HCT116 (cell line): ENCODE data around the gene CDC42EP2. TPM values are rescaled to one million over a fixed set of nuclear protein-coding genes. Genes with fewer than 3 reads are reported as not detected.

Experiments
- ATAC-seq: fragments of 200-7000 bp; cut with Tn5 transposase; 2 replicates; pipeline ENCODE4 v1.9.1; 2020; ENCODE audit warnings: mild to moderate bottlenecking, moderate library complexity
- BruUV-seq: library from RNA; stranded (reverse); fragments of 400-500 nt; replicated peaks from 2 replicates; lab custom pipeline; 2021; lab: Mats Ljungman, UMichigan
- CTCF ChIA-PET: fragments of 300-600 bp; sonication (Branson Sonifier 250); formaldehyde crosslinking; loops from one replicate; lab custom pipeline; 2021; ENCODE audit warnings: antibody characterized with exemption; lab: Charles Lee
- POLR2A ChIA-PET: fragments of 300-600, 350-600 bp; sonication (Branson Sonifier 250); formaldehyde crosslinking; loops from one replicate; lab custom pipeline; 2021; ENCODE audit warnings: antibody characterized with exemption; lab: Charles Lee
- RAD21 ChIA-PET, 2 experiments: fragments of 300-600 bp; sonication (Branson Sonifier 250); formaldehyde crosslinking; loops; one replicate each; lab custom pipeline; 2023; ENCODE audit warnings: low total read pairs in 2 of 2; ENCODE audit not compliant: uncharacterized antibody in 2 of 2, unreplicated experiment in 2 of 2, low non-redundant PET in 1 of 2; lab: Charles Lee
- DNase-seq: peaks from one replicate; pipeline ENCODE4 v3.0.0-alpha.2; 2010; ENCODE audit warnings: low read depth, low spot score
- H2AFZ ChIP-seq: fragments of 200-600 bp; shearing (Covaris generic), sonication (generic); 2 replicates; pipeline ENCODE4 v1.6.1; 2017; ENCODE audit warnings: low read depth, mixed run types, mixed read lengths, antibody characterized with exemption, low read length; ENCODE audit not compliant: poor library complexity, severe bottlenecking
- H3K27ac ChIP-seq: 2 replicates; pipeline ENCODE4 v1.5.1; 2012; ENCODE audit warnings: low read depth, low read length
- H3K27me3 ChIP-seq: fragments of 200-600 bp; sonication (generic); 2 replicates; pipeline ENCODE4 v1.6.1; 2016; ENCODE audit warnings: mixed run types, low read length, mixed read lengths; ENCODE audit not compliant: insufficient read depth
- H3K36me3 ChIP-seq, 2 experiments: fragments of 200-500 bp in 1 of 2; fragments of 200-600 bp in 1 of 2; sonication (Bioruptor generic) in 1 of 2; sonication (generic) in 1 of 2; 2 replicates each; pipeline versions ENCODE4 v1.5.1 to v1.6.1; 2014 to 2016; ENCODE audit warnings: low read length in 2 of 2, inconsistent platforms in 1 of 2, mixed read lengths in 1 of 2, mixed run types in 1 of 2; ENCODE audit not compliant: insufficient read depth in 2 of 2, control insufficient read depth in 1 of 2
- H3K4me1 ChIP-seq, 2 experiments: fragments of 200-600 bp in 1 of 2; sonication (generic) in 1 of 2; 2 replicates each; pipeline versions ENCODE4 v1.5.1 to v1.6.1; 2012 to 2017; ENCODE audit warnings: low read length in 2 of 2, inconsistent platforms in 1 of 2, mild to moderate bottlenecking in 1 of 2, mixed read lengths in 1 of 2, mixed run types in 1 of 2, moderate library complexity in 1 of 2; ENCODE audit not compliant: insufficient read depth in 2 of 2, control insufficient read depth in 1 of 2
- H3K4me2 ChIP-seq: fragments of 200-600 bp; sonication (generic); 2 replicates; pipeline ENCODE4 v1.6.1; 2017; ENCODE audit warnings: mixed run types, low read length, mixed read lengths
- H3K4me3 ChIP-seq, 2 experiments: fragments of 200-600 bp in 1 of 2; sonication (generic) in 1 of 2; replicated peaks in 1 of 2; 2 replicates each; pipeline ENCODE4 v1.5.1; 2011 to 2016; ENCODE audit warnings: low read length in 2 of 2, control low read depth in 1 of 2, low read depth in 1 of 2, mild to moderate bottlenecking in 1 of 2, mixed read lengths in 1 of 2, mixed run types in 1 of 2
- H3K79me2 ChIP-seq: fragments of 200-600 bp; sonication (generic); 2 replicates; pipeline ENCODE4 v1.6.1; 2017; ENCODE audit warnings: mild to moderate bottlenecking, mixed run types, low read length, moderate library complexity, mixed read lengths; ENCODE audit not compliant: insufficient read depth
- H3K9ac ChIP-seq: fragments of 200-600 bp; sonication (generic); 2 replicates; pipeline ENCODE4 v1.6.1; 2016; ENCODE audit warnings: low read length, mixed read lengths
- H3K9me2 ChIP-seq: fragments of 200-600 bp; sonication (generic), shearing (Covaris generic); 2 replicates; pipeline ENCODE4 v1.6.1; 2017; ENCODE audit warnings: mixed run types, mild to moderate bottlenecking, moderate library complexity; ENCODE audit not compliant: insufficient read depth
- H3K9me3 ChIP-seq, 2 experiments: fragments of 200-500 bp in 1 of 2; fragments of 200-600 bp in 1 of 2; sonication (Bioruptor generic) in 1 of 2; sonication (generic) in 1 of 2; 2 replicates each; pipeline ENCODE4 v1.6.1; 2014 to 2017; ENCODE audit warnings: low read length in 2 of 2, mixed read lengths in 2 of 2, inconsistent platforms in 1 of 2, low read depth in 1 of 2, mild to moderate bottlenecking in 1 of 2, mixed run types in 1 of 2, moderate library complexity in 1 of 2; ENCODE audit not compliant: control insufficient read depth in 1 of 2, insufficient read depth in 1 of 2
- H4K20me1 ChIP-seq: fragments of 200-600 bp; sonication (generic), shearing (Covaris generic); 2 replicates; pipeline ENCODE4 v1.6.1; 2017; ENCODE audit warnings: mixed run types, mild to moderate bottlenecking, moderate library complexity; ENCODE audit not compliant: insufficient read depth
- ATF3 ChIP-seq: IDR thresholded peaks from 2 replicates; pipeline ENCODE4 v1.6.1; 2012
- CBX3 ChIP-seq: IDR thresholded peaks from 2 replicates; pipeline ENCODE4 v1.6.1; 2012; ENCODE audit warnings: low read depth
- POLR2AphosphoS5 ChIP-seq: IDR thresholded peaks from 2 replicates; pipeline ENCODE4 v1.6.1; 2011; ENCODE audit warnings: mild to moderate bottlenecking, low read depth, low read length, moderate library complexity
- RAD21 ChIP-seq: IDR thresholded peaks from 2 replicates; pipeline ENCODE4 v1.6.1; 2012; ENCODE audit warnings: low read depth, mild to moderate bottlenecking
- SIN3A ChIP-seq: IDR thresholded peaks from 2 replicates; pipeline ENCODE4 v1.6.1; 2012; ENCODE audit warnings: low read depth
- SRF ChIP-seq: IDR thresholded peaks from 2 replicates; pipeline ENCODE4 v1.6.1; 2012; ENCODE audit warnings: low read depth
- YY1 ChIP-seq: IDR thresholded peaks from 2 replicates; pipeline ENCODE4 v1.6.1; 2011; ENCODE audit warnings: low read length, low read depth, moderate library complexity, mild to moderate bottlenecking; ENCODE audit not compliant: insufficient replicate concordance; ENCODE audit errors: extremely low read depth
- ZFX ChIP-seq: fragments of 450-650 bp; IDR thresholded peaks from 2 replicates; pipeline ENCODE4 v1.6.1; 2017
- intact Hi-C: fragments of 100-400 bp; cut with micrococcal nuclease; formaldehyde crosslinking; loops from 2 replicates; pipeline ENCODE4 v1.10.0; 2022
- total RNA-seq: library from RNA; stranded (reverse); gene quantifications from one replicate; pipeline ENCODE4 v1.2.1, GENCODE V29; 2021; ENCODE audit not compliant: unreplicated experiment
- TF ChIP-seq, protein P1 (sequence below): IDR thresholded peaks from 2 replicates; pipeline ENCODE4 v1.6.1; 2012

CDC42EP2 gene
- total RNA-seq, 1 experiment from 2014 or later: 15.4 TPM

- no TSS peak for BruUV-seq
- no peak overlapping the region for H3K4me2 ChIP-seq
- no peaks in the 10 kb centered on the region for H3K9me2 ChIP-seq
- no peak overlapping the region for H2AFZ ChIP-seq
- ChIA-PET CTCF (no interaction called here), RAD21 (no interaction called here), POLR2A (no interaction called here)
- no peaks in the 10 kb centered on the region for H3K27me3 ChIP-seq
- H4K20me1 ChIP-seq: no peaks in the 10 kb centered on the region
- H3K27ac ChIP-seq: no peak overlapping the region
- no peak overlapping the region for H3K4me3 ChIP-seq
- ATAC-seq (no peak), DNase-seq (no peak)
- no peak overlapping the region for H3K9ac ChIP-seq
- H3K9me3 ChIP-seq: no peaks in the 10 kb centered on the region
- H3K36me3 ChIP-seq: peaks cover 18 to 29% of the 10 kb centered on the region in 2 experiments; a peak in 3 of 4 replicates
- intact Hi-C loops: no loop called here
- H3K79me2 ChIP-seq: no peaks in the 10 kb centered on the region
- H3K4me1 ChIP-seq: peaks cover 0 to 5% of the 10 kb centered on the region in 2 experiments; a peak in 1 of 4 replicates
- no peak for TF ChIP-seq SIN3A
Measured at GRCh38 chr11:65298655-65299179, 15.9 kb upstream of the CDC42EP2 start.

DNA sequence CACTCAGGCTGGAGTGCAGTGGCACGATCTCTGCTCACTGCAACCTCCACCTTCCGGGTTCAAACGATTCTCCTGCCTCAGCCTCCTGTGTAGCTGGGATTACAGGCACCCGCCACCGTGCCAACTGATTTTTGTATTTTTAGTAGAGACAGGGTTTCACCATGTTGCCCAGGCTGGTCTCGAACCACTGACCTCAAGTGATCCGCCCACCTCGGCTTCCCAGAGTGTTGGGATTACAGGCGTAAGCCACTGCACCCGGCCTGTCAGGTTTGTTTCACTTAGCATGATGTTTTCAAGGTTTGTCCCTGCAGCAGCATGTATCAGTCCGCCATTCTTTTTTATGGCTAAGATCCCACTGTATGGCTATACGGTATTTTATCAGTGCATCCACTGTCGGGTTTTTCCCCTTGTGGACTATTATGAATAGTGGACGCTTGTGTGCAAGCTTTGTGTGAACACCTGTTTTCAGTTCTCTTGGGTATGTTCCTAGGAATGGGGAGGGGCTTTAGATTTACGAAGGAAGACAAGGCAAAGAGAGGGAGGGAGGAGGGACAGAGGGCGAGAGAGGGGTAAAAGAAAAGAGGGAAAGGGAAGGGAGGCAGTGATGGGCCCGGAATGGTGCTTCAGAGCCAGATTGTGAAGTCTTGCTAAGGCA, 13.9 kb upstream of the CDC42EP2 start:
- H3K27me3 ChIP-seq: no peaks in the 10 kb centered on the region
- H3K9me3 ChIP-seq: no peaks in the 10 kb centered on the region
- peaks cover 0 to 5% of the 10 kb centered on the region in 2 experiments; a peak in 1 of 4 replicates for H3K4me1 ChIP-seq
- no peak for ATAC-seq
- H4K20me1 ChIP-seq: no peaks in the 10 kb centered on the region
- ChIA-PET CTCF (no interaction called here), RAD21 (no interaction called here), POLR2A (no interaction called here)
- no peak overlapping the region for H3K4me2 ChIP-seq
- no TSS peak for BruUV-seq
- no peaks in the 10 kb centered on the region for H3K79me2 ChIP-seq
- H3K9me2 ChIP-seq: no peaks in the 10 kb centered on the region
- no peak for DNase-seq
- no peak overlapping the region for H3K27ac ChIP-seq
- H3K4me3 ChIP-seq: no peak overlapping the region
- peaks cover 7 to 8% of the 10 kb centered on the region in 2 experiments; a peak in 3 of 4 replicates for H3K36me3 ChIP-seq
- intact Hi-C loops: no loop called here
- no peak for TF ChIP-seq SRF
- no peak for TF ChIP-seq POLR2AphosphoS5
- no peak for TF ChIP-seq CBX3
- TF ChIP-seq ATF3: no peak
- TF ChIP-seq ZFX: no peak
- TF ChIP-seq RAD21: no peak
- TF ChIP-seq YY1: no peak
- TF ChIP-seq, protein P1, sequence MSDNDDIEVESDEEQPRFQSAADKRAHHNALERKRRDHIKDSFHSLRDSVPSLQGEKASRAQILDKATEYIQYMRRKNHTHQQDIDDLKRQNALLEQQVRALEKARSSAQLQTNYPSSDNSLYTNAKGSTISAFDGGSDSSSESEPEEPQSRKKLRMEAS: no peak
- H2AFZ ChIP-seq: no peak overlapping the region
- H3K9ac ChIP-seq: no peak overlapping the region
